ENCODE data around the gene INHBC.

DNA sequence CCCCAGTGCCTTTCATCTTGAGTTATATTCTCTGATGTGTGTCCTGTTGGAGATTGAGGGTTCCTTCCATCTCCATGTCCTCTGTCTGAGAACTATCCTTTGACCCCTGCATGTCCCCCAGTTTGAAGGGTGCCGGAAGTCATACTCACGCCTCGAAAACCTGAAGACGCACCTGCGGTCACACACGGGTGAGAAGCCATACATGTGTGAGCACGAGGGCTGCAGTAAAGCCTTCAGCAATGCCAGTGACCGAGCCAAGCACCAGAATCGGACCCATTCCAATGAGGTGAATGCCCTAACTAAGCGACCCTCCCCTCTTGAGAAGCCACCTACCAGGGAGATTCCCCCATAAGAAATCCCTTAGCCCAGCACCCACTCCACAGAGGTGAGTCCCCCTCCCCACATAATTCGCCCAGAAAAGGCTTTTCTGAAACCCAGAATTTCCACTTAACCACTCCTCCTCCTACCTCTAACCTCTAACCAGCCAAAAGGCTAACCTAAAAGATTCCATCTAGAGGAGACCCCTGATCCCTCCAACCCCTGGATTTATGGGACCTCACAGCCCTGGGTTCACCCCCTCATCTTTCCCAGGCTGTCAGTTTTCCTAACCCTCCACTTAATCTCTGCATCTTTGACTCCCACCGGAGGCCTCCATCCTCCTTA, 32.8 kb downstream of the INHBC start:
- TF ChIP-seq, protein P1, sequence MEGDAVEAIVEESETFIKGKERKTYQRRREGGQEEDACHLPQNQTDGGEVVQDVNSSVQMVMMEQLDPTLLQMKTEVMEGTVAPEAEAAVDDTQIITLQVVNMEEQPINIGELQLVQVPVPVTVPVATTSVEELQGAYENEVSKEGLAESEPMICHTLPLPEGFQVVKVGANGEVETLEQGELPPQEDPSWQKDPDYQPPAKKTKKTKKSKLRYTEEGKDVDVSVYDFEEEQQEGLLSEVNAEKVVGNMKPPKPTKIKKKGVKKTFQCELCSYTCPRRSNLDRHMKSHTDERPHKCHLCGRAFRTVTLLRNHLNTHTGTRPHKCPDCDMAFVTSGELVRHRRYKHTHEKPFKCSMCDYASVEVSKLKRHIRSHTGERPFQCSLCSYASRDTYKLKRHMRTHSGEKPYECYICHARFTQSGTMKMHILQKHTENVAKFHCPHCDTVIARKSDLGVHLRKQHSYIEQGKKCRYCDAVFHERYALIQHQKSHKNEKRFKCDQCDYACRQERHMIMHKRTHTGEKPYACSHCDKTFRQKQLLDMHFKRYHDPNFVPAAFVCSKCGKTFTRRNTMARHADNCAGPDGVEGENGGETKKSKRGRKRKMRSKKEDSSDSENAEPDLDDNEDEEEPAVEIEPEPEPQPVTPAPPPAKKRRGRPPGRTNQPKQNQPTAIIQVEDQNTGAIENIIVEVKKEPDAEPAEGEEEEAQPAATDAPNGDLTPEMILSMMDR (IDR thresholded peaks at IDR 0.05): no peak
- TF ChIP-seq REST (IDR thresholded peaks at IDR 0.05; ENCODE audit: insufficient read depth in 1 of 2, low read depth in 2 of 2, low read length in 1 of 2) (no peak), TCF7L2 (IDR thresholded peaks at IDR 0.05; ENCODE audit: low read depth, low read length) (no peak)
